HG03280 (cell line): ENCODE data around the gene IRX6.

Source experiments
- ATAC-seq: cut with Tn5 transposase; IDR thresholded peaks from one replicate; pipeline ENCODE4 v1.9.1; 2021; ENCODE audit warnings: mild to moderate bottlenecking, moderate library complexity; ENCODE audit not compliant: unreplicated experiment

IRX6 gene

DNA sequence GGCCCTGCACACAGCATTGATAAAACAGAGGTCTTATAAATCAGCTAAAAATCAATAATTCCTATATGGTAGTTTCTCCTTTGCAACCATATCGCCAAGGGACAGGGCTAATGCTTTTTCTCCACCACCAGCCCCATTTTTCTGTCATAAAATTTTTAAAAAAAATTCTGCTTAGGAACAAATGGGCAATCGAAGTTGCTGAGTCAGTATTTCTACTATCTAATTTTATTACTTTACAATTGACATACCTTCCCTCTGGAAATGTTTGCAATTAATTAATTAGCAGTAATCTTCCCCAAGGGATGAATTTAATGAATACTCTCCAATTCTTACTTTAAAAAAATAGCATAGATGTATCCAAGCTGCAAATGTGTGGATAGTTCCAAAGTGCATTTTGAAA, 1.7 kb upstream of the IRX6 start:
- ATAC-seq = no peak

DNA sequence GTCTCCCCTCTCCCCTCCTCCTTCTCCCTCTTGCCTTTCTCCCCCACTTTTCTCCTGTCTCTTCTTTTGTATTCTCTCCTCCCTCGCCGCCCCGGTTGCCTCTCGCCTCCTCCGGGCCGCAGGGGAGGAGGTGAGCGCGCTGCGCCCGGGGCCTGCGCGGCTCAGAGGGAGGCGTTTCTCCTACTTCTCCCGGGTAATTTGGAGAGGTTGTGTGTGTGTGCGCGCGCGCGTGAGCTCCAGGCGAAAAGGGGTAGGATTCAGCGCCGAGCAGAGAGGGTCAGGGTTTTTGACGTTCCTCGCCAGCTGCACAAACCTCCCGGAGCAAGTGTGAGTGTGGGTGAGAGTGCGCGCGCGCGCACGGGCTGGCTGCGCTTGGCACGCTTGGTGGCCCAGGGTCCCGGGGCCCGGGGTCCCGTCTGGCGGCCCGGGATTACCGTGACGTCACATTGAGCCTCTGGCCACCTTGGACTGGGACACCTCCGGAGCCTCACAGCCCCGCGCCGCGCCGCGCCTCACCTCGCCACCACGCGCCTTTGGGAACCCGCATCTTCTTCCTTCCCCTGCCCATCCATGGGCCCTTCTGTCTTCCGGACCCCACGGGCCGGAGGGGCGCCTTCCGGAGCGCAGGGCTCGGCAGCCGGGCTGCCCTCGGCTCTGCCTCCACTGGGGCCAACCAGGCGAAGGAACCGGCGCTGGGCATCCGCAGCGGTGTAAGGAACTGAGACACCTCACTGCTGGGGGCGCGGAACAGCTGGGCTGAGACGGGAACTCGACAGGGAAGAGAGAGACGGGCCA, 479 bp downstream of the IRX6 start:
- no peak for ATAC-seq

GRCh38 chr16:55325080-55325447, 1.1 kb downstream of the IRX6 start:
- no peak for ATAC-seq

DNA sequence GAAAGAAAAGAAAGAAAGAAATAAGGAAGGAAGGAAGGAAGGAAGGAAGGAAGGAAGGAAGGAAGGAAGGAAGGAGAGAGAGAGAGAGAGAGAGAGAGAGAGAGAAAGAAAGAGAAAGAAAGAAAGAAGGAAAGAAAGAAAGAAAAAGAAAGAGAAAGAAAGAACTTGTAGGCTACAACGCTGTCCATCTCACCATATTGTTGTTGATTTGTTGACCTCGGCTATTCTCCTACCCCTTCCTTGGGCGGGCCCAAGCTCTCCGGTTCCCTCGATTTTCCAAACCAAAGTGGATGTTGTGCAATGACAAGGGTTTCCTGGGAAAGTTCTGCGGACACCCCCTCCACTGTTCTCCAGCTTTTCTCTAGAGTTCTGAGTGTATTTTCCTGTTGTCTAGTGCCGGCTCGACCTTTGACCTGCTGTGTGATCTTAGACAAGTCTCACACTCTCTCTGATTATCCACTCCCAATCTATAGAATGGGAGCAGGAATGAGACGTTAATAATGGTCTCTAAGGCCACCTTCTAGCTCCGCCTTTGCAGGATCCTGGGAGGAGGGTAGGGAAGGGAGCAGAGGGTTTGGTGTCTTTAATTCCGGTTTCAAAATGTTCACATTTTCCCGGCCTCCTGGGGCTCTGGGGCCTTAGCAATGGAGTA, 1.6 kb downstream of the IRX6 start:
- no peak for ATAC-seq

- ATAC-seq = no peak
These were observed 2.5 kb downstream of the IRX6 start for GRCh38 chr16:55326261-55327092.

DNA sequence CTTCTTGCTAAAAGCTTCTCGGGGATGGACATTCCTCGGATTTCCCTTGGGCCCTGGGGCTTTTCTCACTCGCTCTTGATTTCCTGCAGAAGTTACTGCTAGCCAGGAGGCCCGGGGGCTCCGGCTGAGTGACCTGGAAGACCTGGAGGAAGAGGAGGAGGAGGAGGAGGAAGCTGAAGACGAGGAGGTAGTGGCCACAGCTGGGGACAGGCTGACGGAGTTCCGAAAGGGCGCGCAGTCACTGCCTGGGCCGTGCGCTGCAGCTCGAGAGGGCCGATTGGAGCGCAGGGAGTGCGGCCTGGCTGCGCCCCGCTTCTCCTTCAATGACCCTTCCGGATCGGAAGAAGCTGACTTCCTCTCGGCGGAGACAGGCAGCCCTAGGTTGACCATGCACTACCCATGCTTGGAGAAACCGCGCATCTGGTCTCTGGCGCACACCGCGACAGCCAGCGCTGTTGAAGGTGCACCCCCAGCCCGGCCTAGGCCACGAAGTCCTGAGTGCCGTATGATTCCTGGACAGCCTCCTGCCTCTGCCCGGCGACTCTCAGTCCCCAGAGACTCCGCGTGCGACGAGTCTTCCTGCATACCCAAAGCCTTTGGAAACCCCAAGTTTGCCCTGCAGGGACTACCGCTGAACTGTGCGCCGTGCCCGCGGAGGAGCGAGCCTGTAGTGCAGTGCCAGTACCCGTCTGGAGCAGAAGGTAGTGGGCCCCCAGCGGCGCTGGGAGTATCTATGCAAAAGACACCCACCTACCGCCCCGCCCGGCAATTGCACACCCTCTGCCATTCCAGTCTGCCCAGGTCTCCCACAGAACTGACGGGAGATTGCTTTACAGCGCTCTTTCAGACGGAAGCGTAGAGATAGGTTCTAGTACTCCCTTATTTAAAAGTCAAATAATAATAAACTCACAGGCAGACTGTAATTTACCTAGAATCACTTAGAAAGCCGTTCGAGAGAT, 4.9 kb downstream of the IRX6 start:
- ATAC-seq = no peak

DNA sequence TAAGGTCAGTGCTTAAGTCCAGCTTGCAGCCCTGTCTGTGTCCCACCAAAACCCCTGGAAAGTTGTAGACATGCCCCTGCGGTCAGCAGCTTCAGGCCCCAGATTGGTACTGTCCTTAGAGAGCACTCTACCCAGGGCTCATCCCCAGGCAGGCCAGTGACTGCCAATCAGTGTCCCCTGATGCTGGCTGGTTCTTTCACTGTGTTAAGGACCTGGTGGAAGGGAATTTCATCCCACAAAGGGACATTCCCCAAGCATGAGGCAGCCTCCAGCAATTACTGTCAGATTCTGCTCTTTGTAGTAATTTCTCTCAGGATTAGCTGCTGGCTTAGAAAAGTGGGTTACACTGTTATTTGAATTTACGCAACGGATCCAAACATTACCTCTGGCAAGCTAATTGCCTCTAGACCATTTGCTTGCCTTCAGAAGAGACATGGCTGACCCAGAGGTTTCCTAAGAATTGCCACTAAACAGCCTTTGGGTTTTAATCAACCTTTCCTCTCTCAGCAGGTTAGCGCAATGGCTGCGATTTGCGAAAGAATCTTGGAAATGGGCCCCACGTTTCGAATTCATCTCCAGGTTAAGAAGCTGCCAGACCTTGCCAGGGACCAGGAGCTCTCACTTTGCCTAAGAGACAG, 5.9 kb downstream of the IRX6 start:
- ATAC-seq = no peak

DNA sequence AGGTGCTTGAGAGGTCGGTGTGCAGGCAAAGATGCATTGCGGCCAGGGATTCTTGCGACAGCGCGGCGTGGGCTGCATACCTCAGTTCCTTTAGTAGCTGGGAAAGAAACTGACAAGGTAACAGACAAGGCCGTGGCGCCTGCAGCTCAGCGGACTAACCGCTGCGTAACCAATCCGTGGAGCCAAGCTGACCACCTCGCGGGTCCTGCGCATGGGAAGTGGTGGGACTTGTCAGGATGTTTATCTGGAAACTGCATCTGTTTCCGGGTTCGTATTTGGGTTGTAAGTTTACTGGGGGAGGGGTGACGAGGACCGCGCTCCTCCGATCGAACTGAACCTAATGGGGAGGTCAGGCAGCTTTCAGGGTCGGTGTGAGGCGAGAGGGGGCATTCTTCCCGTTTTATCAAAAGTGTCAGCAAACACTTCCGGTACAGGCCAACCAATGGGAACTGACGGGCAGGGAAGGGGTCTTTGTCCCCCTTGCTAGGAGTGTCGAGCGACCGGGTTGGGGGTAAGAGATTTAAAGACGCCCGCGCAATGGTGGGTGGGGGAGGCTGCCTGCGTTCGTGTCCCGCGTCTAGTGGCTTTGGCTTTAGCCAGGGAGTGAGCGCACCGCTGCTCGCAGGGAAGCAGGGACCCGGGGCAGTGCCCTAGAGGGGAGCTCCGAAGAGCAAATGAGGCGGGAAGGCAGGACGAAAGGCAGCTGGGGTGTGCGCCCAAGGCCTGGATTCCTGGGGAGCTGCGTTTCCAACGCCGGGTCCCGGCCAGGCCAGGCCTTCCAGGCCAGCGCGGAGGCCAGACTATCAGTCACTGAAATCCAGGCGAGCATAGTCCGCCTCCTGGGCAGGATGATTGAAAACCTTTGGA, 7.0 kb downstream of the IRX6 start:
- ATAC-seq = no peak

DNA sequence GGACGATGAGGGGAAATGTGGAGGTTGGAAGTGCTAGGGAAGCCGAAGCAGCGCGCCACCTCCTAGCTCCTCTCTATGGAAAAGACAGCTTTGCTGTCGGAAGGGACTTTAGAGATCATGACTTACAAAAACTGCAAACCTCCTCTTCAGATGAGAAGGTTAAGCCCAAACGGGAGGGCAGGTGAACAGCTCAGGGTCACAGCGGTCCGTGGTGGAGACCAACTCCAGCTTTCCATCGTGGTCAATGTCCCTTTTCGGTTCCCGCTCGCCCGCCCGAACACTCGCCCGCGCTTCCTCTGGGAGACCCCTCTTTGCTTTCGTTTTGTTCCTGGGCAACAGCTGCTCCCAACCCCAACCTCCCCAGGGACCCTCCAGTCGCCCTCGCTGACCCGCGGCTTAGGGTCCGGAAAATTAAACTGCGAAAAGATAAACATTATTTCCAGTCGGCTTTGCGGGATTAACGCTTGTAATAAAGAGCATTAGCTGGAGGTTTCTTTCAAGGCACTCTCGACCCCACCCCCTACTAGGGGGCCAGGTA, 7.7 kb downstream of the IRX6 start:
- ATAC-seq = no peak

DNA sequence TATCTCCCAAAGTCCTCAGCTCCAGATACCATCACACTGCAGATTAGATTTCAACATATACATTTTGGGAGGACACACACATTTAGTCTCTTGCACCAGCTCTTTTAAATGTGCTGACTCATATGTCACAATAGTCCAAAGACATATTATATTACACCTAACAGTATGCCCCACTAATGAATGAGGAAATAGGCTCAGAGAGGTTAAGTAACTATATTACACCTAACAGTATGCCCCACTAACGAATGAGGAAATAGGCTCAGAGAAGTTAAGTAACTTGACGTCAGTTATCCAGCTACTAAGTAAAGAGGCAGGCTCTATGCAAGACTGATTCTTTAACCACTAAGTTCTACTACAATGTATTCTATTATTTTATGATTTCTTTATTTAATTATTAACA, 9.7 kb downstream of the IRX6 start:
- no peak for ATAC-seq

GRCh38 chr16:55338646-55339045, 14.6 kb downstream of the IRX6 start:
- ATAC-seq = no peak

- no peak for ATAC-seq
These were observed 16.4 kb downstream of the IRX6 start for GRCh38 chr16:55340445-55340844.

DNA sequence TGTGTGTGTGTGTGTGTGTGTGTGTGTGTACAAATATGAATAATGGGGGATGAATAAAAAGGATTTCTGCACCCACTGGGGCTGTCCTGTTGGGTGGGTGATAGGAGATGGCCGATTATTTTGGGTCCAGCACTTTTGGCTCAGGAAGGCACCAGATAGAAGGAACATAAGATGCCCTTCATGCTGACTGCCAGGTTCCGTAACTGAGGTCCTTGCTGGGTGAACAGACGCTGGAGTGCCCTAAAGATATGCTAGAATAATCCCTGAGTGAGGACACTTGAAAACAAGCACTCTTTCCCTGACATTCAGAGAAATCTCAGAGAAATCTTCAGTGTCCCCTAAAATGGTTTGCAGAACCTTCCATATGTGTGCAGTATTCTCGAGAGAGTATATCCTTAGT, 17.7 kb downstream of the IRX6 start:
- no peak for ATAC-seq

DNA sequence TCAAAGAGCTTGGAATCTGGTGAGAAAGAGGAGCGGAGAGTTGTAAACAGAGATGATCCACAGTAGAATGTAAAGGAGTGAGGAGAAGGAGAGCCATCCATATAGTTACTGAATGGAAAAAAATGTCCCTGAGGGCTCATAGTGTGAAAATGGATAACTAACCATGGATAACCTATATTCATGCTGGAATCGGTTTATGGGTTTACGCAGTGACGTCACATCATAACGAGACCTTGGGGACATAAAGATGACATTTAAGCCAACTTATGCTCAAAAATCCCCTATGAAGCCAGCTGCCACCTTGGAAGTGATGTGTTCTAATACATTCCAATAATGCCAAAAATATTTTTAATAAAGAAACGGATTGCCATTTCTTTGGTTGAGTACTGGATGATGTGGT, 22.5 kb downstream of the IRX6 start:
- ATAC-seq = no peak

DNA sequence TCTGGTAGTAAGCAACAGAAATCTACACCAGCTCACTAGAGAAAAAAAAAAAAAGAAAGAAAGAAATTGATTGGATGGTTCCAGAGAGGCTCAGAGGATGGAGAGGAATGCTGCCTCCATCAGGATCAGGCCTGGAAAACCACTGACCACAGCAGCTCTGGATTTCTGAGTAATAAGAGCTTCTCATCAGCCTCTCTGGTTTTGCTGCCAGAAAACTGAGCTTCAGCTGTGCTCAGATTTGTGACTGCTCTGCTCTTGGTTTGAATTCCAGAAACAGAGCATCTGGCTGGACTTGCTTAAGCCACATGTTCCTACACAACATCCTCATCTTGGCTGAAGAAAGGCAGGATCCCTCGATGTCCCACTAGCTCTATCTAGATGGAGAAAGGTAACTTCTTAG, 25.9 kb downstream of the IRX6 start:
- ATAC-seq = no peak

DNA sequence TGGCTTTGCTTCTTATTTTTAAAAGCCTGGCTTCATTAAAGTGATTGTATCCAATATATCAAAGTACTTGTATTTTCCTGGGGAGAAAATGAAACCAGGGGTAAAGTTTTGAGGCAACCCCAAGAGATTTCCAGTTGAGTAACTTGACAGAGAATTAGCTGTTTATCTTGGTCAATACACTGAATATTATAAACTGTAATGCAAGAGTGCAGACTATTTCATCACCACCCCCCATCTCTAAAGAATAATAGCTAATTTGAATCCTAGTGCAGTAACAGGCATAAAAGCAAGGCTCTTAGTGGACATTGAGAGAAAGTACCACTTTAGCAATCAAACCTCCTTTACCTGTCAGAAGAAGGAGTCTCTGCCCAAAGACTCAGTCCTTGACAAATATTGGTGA, 27.0 kb downstream of the IRX6 start:
- ATAC-seq = no peak

GRCh38 chr16:55351936-55352335, 27.9 kb downstream of the IRX6 start:
- no peak for ATAC-seq

- no peak for ATAC-seq
These were observed 33.2 kb downstream of the IRX6 start for GRCh38 chr16:55357241-55357640.

DNA sequence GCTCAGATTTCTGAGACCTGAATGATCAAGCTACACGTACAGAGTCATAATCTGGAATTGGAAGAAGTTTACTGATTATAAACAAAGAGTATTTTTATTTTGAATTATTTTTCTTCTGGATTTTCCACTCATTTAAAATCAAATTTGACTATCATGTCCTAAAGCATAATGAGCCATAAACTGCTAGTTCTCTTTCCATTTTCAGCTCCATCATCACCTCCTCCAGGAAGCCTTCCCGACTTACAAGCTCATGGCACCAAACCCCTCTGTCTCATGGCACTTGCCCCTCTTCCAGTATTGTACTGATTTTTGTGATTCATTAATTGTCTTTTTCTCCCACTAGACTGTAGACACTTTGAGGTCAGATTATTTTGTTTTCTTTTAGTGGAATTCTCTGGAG, 35.9 kb downstream of the IRX6 start:
- ATAC-seq = no peak
